Right lobe of liver (tissue), 6 donors: ENCODE results near the gene DUSP5. TPM values are rescaled to one million over a fixed set of nuclear protein-coding genes. Genes with fewer than 3 reads are reported as not detected.
"Not testable (repeated sequence)": the region's sequence is repeated elsewhere in the genome, so short reads cannot be mapped to it uniquely, and the experiment has no call there.

Source experiments
- ATAC-seq, 4 donors: fragments of 200-7000 bp; cut with Tn5 transposase; one replicate each; pipeline ENCODE4 v1.9.1; 2020; ENCODE audit warnings: mild to moderate bottlenecking in 4 of 4, moderate library complexity in 4 of 4
- DNase-seq, 3 donors: peaks; one replicate each; pipeline ENCODE4 v3.0.0-alpha.2; 2020
- H3K27ac ChIP-seq, 3 donors: fragments of 200-600 bp; one replicate each; pipeline ENCODE4 v1.8.0; 2022
- H3K27me3 ChIP-seq, 2 donors: fragments of 200-600 bp; one replicate each; pipeline ENCODE4 v1.8.0; 2022
- H3K36me3 ChIP-seq, 4 donors: fragments of 200-600 bp; sonication (generic) in 1 of 4; one replicate each; pipeline versions ENCODE4 v1.5.1 to v1.8.0; 2017 to 2022; ENCODE audit warnings: control low read depth in 1 of 4
- H3K4me1 ChIP-seq, 4 donors: fragments of 200-600 bp; sonication (generic) in 1 of 4; one replicate each; pipeline versions ENCODE4 v1.5.1 to v1.8.0; 2017 to 2022; ENCODE audit warnings: control low read depth in 1 of 4
- H3K4me3 ChIP-seq, 3 donors: fragments of 200-600 bp; one replicate each; pipeline ENCODE4 v1.8.0; 2022
- H3K9me3 ChIP-seq, 4 donors: fragments of 200-600 bp; sonication (generic) in 1 of 4; one replicate each; pipeline versions ENCODE4 v1.5.1 to v1.8.0; 2017 to 2022; ENCODE audit warnings: control low read depth in 1 of 4
- POLR2A ChIP-seq: fragments of 450-650 bp; IDR thresholded peaks from one replicate; pipeline ENCODE4 v1.6.1; 2017; ENCODE audit warnings: antibody characterized with exemption, mild to moderate bottlenecking
- WGBS: methylation state at CpG from one replicate; pipeline ENCODE4 v1.1.6; 2018; ENCODE audit warnings: low coverage, low lambda C conversion rate; ENCODE audit not compliant: insufficient coverage; ENCODE audit errors: missing lambda C conversion rate; 5-methylcytosine and 5-hydroxymethylcytosine counted together
- intact Hi-C, 2 donors: fragments of 100-400 bp; cut with DNase I; formaldehyde crosslinking; loops; one replicate each; pipeline versions ENCODE4 v1.11.2 to v1.14.1; 2022
- total RNA-seq, 6 experiments: library from RNA; depleted of rRNA in 2 of 6; stranded (reverse); fragments of >200 nt in 2 of 6; fragmentation: NEBNext Ultra II Directional in 3 of 6; extraction: Animal tissue kit (Norgen Biotek cat#: 25700) in 3 of 6; gene quantifications; one replicate each; pipeline versions ENCODE4 v1.1.0 to v1.2.4, GENCODE V29; 2016 to 2023
- TF ChIP-seq, protein P1 (sequence below), 4 donors: fragments of 200-600 bp in 3 of 4; fragments of 450-650 bp in 1 of 4; IDR thresholded peaks; one replicate each; pipeline versions ENCODE4 v1.5.1 to v1.8.0; 2016 to 2022; ENCODE audit warnings: antibody characterized with exemption in 4 of 4, mild to moderate bottlenecking in 2 of 4
- donor health status: DM: no; HTN: yes; CAD: no.
- donor health status: DM: no; HTN: no; CAD: no.
- donor health status: DM: no; HTN: no; CAD: no.
- donor health status: DM: no; HTN: yes; CAD: no.
- donor health status: DM: no; HTN: yes; CAD: no.

DUSP5 gene
- total RNA-seq, 6 experiments from 2014 or later: 2.3 to 47.7 (median 10.8) TPM

GRCh38 chr10:110525349-110526260 lies 27.9 kb downstream of the DUSP5 start:
- no peak for TF ChIP-seq POLR2A
- TF ChIP-seq, protein P1, sequence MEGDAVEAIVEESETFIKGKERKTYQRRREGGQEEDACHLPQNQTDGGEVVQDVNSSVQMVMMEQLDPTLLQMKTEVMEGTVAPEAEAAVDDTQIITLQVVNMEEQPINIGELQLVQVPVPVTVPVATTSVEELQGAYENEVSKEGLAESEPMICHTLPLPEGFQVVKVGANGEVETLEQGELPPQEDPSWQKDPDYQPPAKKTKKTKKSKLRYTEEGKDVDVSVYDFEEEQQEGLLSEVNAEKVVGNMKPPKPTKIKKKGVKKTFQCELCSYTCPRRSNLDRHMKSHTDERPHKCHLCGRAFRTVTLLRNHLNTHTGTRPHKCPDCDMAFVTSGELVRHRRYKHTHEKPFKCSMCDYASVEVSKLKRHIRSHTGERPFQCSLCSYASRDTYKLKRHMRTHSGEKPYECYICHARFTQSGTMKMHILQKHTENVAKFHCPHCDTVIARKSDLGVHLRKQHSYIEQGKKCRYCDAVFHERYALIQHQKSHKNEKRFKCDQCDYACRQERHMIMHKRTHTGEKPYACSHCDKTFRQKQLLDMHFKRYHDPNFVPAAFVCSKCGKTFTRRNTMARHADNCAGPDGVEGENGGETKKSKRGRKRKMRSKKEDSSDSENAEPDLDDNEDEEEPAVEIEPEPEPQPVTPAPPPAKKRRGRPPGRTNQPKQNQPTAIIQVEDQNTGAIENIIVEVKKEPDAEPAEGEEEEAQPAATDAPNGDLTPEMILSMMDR (IDR thresholded peaks at IDR 0.05): no peak
- Histone ChIP-seq H3K27me3 (no peaks in the 10 kb centered on the region), H3K27ac (no peak overlapping the region), H3K4me3 (no peak overlapping the region), H3K9me3 (no peaks in the 10 kb centered on the region), H3K4me1 (peaks cover 0 to 8% (median 0%) of the 10 kb centered on the region in 4 donors), H3K36me3 (no peaks in the 10 kb centered on the region)
- DNase-seq (peak in 1 of 3 donors; percentile 40), ATAC-seq (peak in 2 of 4 donors; percentile 6 to 17)
- 64% methylated on average over 8 of the region's 9 CpGs for WGBS
- intact Hi-C loops: no loop called here

DNA sequence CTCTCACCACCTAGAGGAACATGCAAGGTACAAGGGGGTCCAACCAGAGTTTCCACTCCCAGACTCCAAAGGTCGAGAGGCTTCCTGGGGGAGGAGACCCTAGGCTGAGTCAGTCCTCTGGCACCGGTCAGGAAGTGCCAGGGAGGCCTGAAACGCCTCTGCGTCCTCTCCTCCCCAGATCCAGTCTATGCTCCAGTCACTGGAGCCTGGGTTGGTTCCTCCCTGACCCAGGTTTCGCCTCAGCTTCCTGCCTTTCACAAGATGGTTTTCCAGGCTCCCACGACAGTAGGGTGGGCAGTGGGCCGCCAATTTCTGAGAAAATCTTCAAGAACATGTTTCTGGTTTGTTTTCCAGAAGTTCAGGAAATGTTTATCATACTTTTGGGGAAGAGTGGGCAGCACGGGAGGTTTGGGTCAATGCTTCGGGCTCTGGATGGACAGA lies 30.0 kb downstream of the DUSP5 start:
- H3K36me3 ChIP-seq: no peaks in the 10 kb centered on the region
- no peak overlapping the region for H3K27ac ChIP-seq
- intact Hi-C loops: no loop called here
- H3K4me3 ChIP-seq: no peak overlapping the region
- H3K9me3 ChIP-seq: no peaks in the 10 kb centered on the region
- no peaks in the 10 kb centered on the region for H3K4me1 ChIP-seq
- peak in 3 of 4 donors; percentile 15 to 41 (median 24) for ATAC-seq
- no peak for TF ChIP-seq POLR2A
- TF ChIP-seq, protein P1 (IDR thresholded peaks at IDR 0.05): no peak
- WGBS: 62% methylated on average over 4 of the region's 9 CpGs
- DNase-seq: peak in 1 of 3 donors; percentile 19
- no peaks in the 10 kb centered on the region for H3K27me3 ChIP-seq

GRCh38 chr10:110528224-110528996 lies 30.7 kb downstream of the DUSP5 start:
- TF ChIP-seq, protein P1 (IDR thresholded peaks at IDR 0.05): no peak
- TF ChIP-seq POLR2A: no peak
- 69% methylated on average over 3 of the region's 5 CpGs for WGBS
- Histone ChIP-seq H3K36me3 (no peaks in the 10 kb centered on the region), H3K9me3 (no peaks in the 10 kb centered on the region), H3K27me3 (no peaks in the 10 kb centered on the region), H3K4me1 (no peaks in the 10 kb centered on the region), H3K27ac (no peak overlapping the region), H3K4me3 (no peak overlapping the region)
- peak in 1 of 3 donors; percentile 23 for DNase-seq
- no peak for ATAC-seq
- intact Hi-C loops: no loop called here

GRCh38 chr10:110528997-110529524 lies 31.4 kb downstream of the DUSP5 start:
- H3K27me3 ChIP-seq, H3K4me1 ChIP-seq, H3K9me3 ChIP-seq, ATAC-seq, H3K36me3 ChIP-seq, intact Hi-C loops, H3K4me3 ChIP-seq, H3K27ac ChIP-seq: not testable (repeated sequence)
- 81% methylated on average over 7 of the region's 8 CpGs for WGBS
- peak in 1 of 3 donors; percentile 5 for DNase-seq
